Natural killer cell (primary cell): ENCODE data around the gene PPP3R2. TPM values are rescaled to one million over a fixed set of nuclear protein-coding genes. Genes with fewer than 3 reads are reported as not detected.

Experiments used
- ATAC-seq, 3 donors: fragments of 150-1000 bp in 2 of 3; fragments of 200-7000 bp in 1 of 3; cut with Tn5 transposase; 1 replicate in 1 of 3; 2 replicates in 2 of 3; pipeline ENCODE4 v1.10.0; 2021; ENCODE audit warnings: mild to moderate bottlenecking in 2 of 3, moderate library complexity in 2 of 3
- DNase-seq, 2 donors: peaks; one replicate each; pipeline versions ENCODE4 v3.0.0 to v3.0.0-alpha.2; 2013 to 2021; ENCODE audit warnings: mixed read lengths in 1 of 2
- H3K27ac ChIP-seq: one replicate; pipeline ENCODE4 v1.5.1; 2013; ENCODE audit warnings: mild to moderate bottlenecking, low read length
- H3K27me3 ChIP-seq: one replicate; pipeline ENCODE4 v1.6.1; 2013; ENCODE audit warnings: low read length; ENCODE audit not compliant: control insufficient read depth, insufficient read depth
- H3K36me3 ChIP-seq: one replicate; pipeline ENCODE4 v1.6.1; 2013; ENCODE audit warnings: low read length; ENCODE audit not compliant: control insufficient read depth, insufficient read depth
- H3K4me1 ChIP-seq: one replicate; pipeline ENCODE4 v1.6.1; 2013; ENCODE audit warnings: low read length; ENCODE audit not compliant: control insufficient read depth, insufficient read depth
- H3K4me3 ChIP-seq: one replicate; pipeline ENCODE4 v1.5.1; 2013; ENCODE audit warnings: low read length
- H3K9me3 ChIP-seq: one replicate; pipeline ENCODE4 v1.6.1; 2013; ENCODE audit warnings: low read length; ENCODE audit not compliant: control insufficient read depth, insufficient read depth
- H3K27ac Mint-ChIP-seq, 2 donors: one replicate each; pipeline ENCODE4 v1.8.0; 2022; ENCODE audit warnings: mild to moderate bottlenecking in 2 of 2, mixed read lengths in 2 of 2, moderate library complexity in 1 of 2
- H3K27me3 Mint-ChIP-seq, 2 donors: one replicate each; pipeline ENCODE4 v1.8.0; 2022; ENCODE audit warnings: low read depth in 2 of 2, mixed read lengths in 2 of 2
- H3K36me3 Mint-ChIP-seq: one replicate; pipeline ENCODE4 v1.8.0; 2022; ENCODE audit warnings: mixed read lengths
- H3K4me1 Mint-ChIP-seq, 2 donors: one replicate each; pipeline ENCODE4 v1.8.0; 2022; ENCODE audit warnings: mixed read lengths in 2 of 2
- H3K4me3 Mint-ChIP-seq: one replicate; pipeline ENCODE4 v1.8.0; 2022; ENCODE audit warnings: mild to moderate bottlenecking, moderate library complexity, mixed read lengths
- H3K9me3 Mint-ChIP-seq, 2 donors: one replicate each; pipeline ENCODE4 v1.8.0; 2022; ENCODE audit warnings: mixed read lengths in 2 of 2
- CTCF ChIP-seq: fragments of 200-600 bp; IDR thresholded peaks from one replicate; pipeline ENCODE4 v1.8.0; 2022; ENCODE audit warnings: antibody characterized with exemption
- WGBS: methylation state at CpG from one replicate; pipeline ENCODE4 v1.1.7; 2013; ENCODE audit warnings: missing lambda C conversion rate; ENCODE audit not compliant: insufficient coverage; 5-methylcytosine and 5-hydroxymethylcytosine counted together
- intact Hi-C: fragments of 100-400 bp; cut with micrococcal nuclease; formaldehyde crosslinking; loops from one replicate; pipeline ENCODE4 v1.14.2; 2022
- total RNA-seq, 4 donors: library from RNA; stranded (reverse); fragments of 120-200 nt in 1 of 4; gene quantifications; one replicate each; pipeline versions ENCODE4 v1.2.3 to v1.2.4, GENCODE V29; 2013 to 2022

The PPP3R2 gene
- total RNA-seq, 3 donors from 2014 or later (not counting 1 experiment from before 2014, with no cell fraction given), result not detected

- H3K27me3 ChIP-seq, result no peaks in the 10 kb centered on the region
- Mint-ChIP-seq H3K27me3 (no peaks in the 10 kb centered on the region), H3K36me3 (peaks cover 8% of the 10 kb centered on the region), H3K27ac (no peak overlapping the region), H3K9me3 (no peaks in the 10 kb centered on the region), H3K4me1 (no peaks in the 10 kb centered on the region), H3K4me3 (no peak overlapping the region)
- H3K9me3 ChIP-seq, result no peaks in the 10 kb centered on the region
- peaks cover 10% of the 10 kb centered on the region for H3K36me3 ChIP-seq
- no peaks in the 10 kb centered on the region for H3K4me1 ChIP-seq
- ATAC-seq (no peak), DNase-seq (peak in 1 of 2 donors; percentile 28)
- TF ChIP-seq CTCF, result no peak
- intact Hi-C loops, result no loop called here
- H3K4me3 ChIP-seq, result no peak overlapping the region
- no peak overlapping the region for H3K27ac ChIP-seq
- WGBS, result 44% methylated on average over 2 of the region's 2 CpGs
Measured at GRCh38 chr9:101572316-101572715, 22.5 kb downstream of the PPP3R2 start.

- no peak for TF ChIP-seq CTCF
- Histone ChIP-seq H3K4me3 (no peak overlapping the region), H3K27ac (no peak overlapping the region), H3K36me3 (peaks cover 15% of the 10 kb centered on the region), H3K4me1 (no peaks in the 10 kb centered on the region), H3K9me3 (no peaks in the 10 kb centered on the region), H3K27me3 (no peaks in the 10 kb centered on the region)
- Mint-ChIP-seq H3K36me3 (peaks cover 8% of the 10 kb centered on the region), H3K9me3 (no peaks in the 10 kb centered on the region), H3K4me3 (no peak overlapping the region), H3K4me1 (no peaks in the 10 kb centered on the region), H3K27ac (no peak overlapping the region), H3K27me3 (no peaks in the 10 kb centered on the region)
- 78% methylated on average over 1 of the region's 1 CpG for WGBS
- DNase-seq, result no peak
- intact Hi-C loops, result no loop called here
- no peak for ATAC-seq
Measured at GRCh38 chr9:101571114-101571513, 23.7 kb downstream of the PPP3R2 start.

- Mint-ChIP-seq H3K36me3 (peaks cover 8% of the 10 kb centered on the region), H3K4me1 (no peaks in the 10 kb centered on the region), H3K27ac (peak overlapping the region in 1 of 2 donors; percentile 24), H3K9me3 (no peaks in the 10 kb centered on the region), H3K4me3 (no peak overlapping the region), H3K27me3 (no peaks in the 10 kb centered on the region)
- peaks cover 21% of the 10 kb centered on the region for H3K36me3 ChIP-seq
- H3K9me3 ChIP-seq, result no peaks in the 10 kb centered on the region
- H3K27ac ChIP-seq, result no peak overlapping the region
- DNase-seq (peak in 1 of 2 donors; percentile 75), ATAC-seq (peak in 1 of 3 donors; percentile 38)
- H3K27me3 ChIP-seq, result no peaks in the 10 kb centered on the region
- no peak for TF ChIP-seq CTCF
- no peak overlapping the region for H3K4me3 ChIP-seq
- intact Hi-C loops, result no loop called here
- no peaks in the 10 kb centered on the region for H3K4me1 ChIP-seq
- 68% methylated on average over 5 of the region's 5 CpGs for WGBS
Measured at GRCh38 chr9:101569741-101570501, 24.8 kb downstream of the PPP3R2 start.
